Loucy (cell line): ENCODE measurements around the gene NPTXR.

Source experiments
- H2AFZ ChIP-seq: fragments of 200-600 bp; sonication (generic); 2 replicates; pipeline ENCODE4 v1.6.0; 2016; ENCODE audit warnings: antibody characterized with exemption, mild to moderate bottlenecking, low read length, moderate library complexity
- H3F3A ChIP-seq: fragments of 200-600 bp; 2 replicates; pipeline ENCODE4 v1.6.0; 2016; ENCODE audit warnings: antibody characterized with exemption, low read depth, mild to moderate bottlenecking
- H3K27me3 ChIP-seq: fragments of 200-600 bp; sonication (generic); 2 replicates; pipeline ENCODE4 v1.6.1; 2014; ENCODE audit warnings: low read length, mild to moderate bottlenecking; ENCODE audit not compliant: insufficient read depth, poor library complexity, severe bottlenecking
- H3K36me3 ChIP-seq: fragments of 200-600 bp; sonication (generic); 2 replicates; pipeline ENCODE4 v1.6.1; 2016; ENCODE audit warnings: low read length; ENCODE audit not compliant: insufficient read depth
- H3K4me1 ChIP-seq: fragments of 200-600 bp; sonication (generic); 2 replicates; pipeline ENCODE4 v1.5.1; 2014; ENCODE audit warnings: low read length, mild to moderate bottlenecking; ENCODE audit not compliant: insufficient read depth, poor library complexity, severe bottlenecking
- H3K4me2 ChIP-seq: fragments of 200-600 bp; sonication (generic); 2 replicates; pipeline ENCODE4 v1.6.0; 2014; ENCODE audit warnings: antibody characterized with exemption, low read length, low read depth, mild to moderate bottlenecking; ENCODE audit not compliant: poor library complexity, severe bottlenecking
- H3K4me3 ChIP-seq: fragments of 200-600 bp; sonication (generic); 2 replicates; pipeline ENCODE4 v1.5.1; 2014; ENCODE audit warnings: low read length, mild to moderate bottlenecking, mixed read lengths; ENCODE audit not compliant: poor library complexity, severe bottlenecking
- H3K79me2 ChIP-seq: fragments of 200-600 bp; sonication (generic); 2 replicates; pipeline ENCODE4 v1.6.1; 2014; ENCODE audit warnings: low read length; ENCODE audit not compliant: insufficient read depth
- H3K9ac ChIP-seq: fragments of 200-600 bp; sonication (generic); 2 replicates; pipeline ENCODE4 v1.6.0; 2014; ENCODE audit warnings: mild to moderate bottlenecking, low read depth, low read length, moderate library complexity; ENCODE audit not compliant: poor library complexity, severe bottlenecking
- H3K9me2 ChIP-seq: fragments of 200-600 bp; sonication (generic); replicated peaks from 2 replicates; pipeline ENCODE4 v1.6.1; 2016; ENCODE audit warnings: low read depth, low read length, mixed read lengths
- H3K9me3 ChIP-seq: fragments of 200-600 bp; sonication (generic); 2 replicates; pipeline ENCODE4 v1.6.1; 2014; ENCODE audit warnings: mild to moderate bottlenecking, antibody characterized with exemption, low read length, low read depth; ENCODE audit not compliant: insufficient read depth
- H4K20me1 ChIP-seq: fragments of 200-600 bp; sonication (generic); 2 replicates; pipeline ENCODE4 v1.6.0; 2014; ENCODE audit warnings: antibody characterized with exemption, low read length, mild to moderate bottlenecking; ENCODE audit not compliant: insufficient read depth, poor library complexity, severe bottlenecking
- CTCF ChIP-seq: fragments of 200-600 bp; sonication (generic); conservative IDR thresholded peaks from 2 replicates; pipeline ENCODE4 v1.5.1; 2014; ENCODE audit warnings: mild to moderate bottlenecking, antibody characterized with exemption, low read length
- EZH2phosphoT487 ChIP-seq: fragments of 200-600 bp; IDR thresholded peaks from 2 replicates; pipeline ENCODE4 v1.6.1; 2018; ENCODE audit warnings: antibody characterized with exemption, mild to moderate bottlenecking, moderate library complexity, borderline replicate concordance

The NPTXR gene

GRCh38 chr22:38886333-38886732, 42.5 kb upstream of the NPTXR start:
- Histone ChIP-seq H3K4me3 (no peak overlapping the region), H3K4me2 (no peak overlapping the region), H4K20me1 (no peaks in the 10 kb centered on the region), H3K4me1 (no peaks in the 10 kb centered on the region), H3K79me2 (no peaks in the 10 kb centered on the region), H3K27me3 (no peaks in the 10 kb centered on the region), H3K9me3 (no peaks in the 10 kb centered on the region), H3K9me2 (no peaks in the 10 kb centered on the region), H2AFZ (no peak overlapping the region), H3K9ac (no peak overlapping the region), H3K36me3 (no peaks in the 10 kb centered on the region), H3F3A (no peaks in the 10 kb centered on the region)
- TF ChIP-seq CTCF, result no peak
- TF ChIP-seq EZH2phosphoT487, result no peak

GRCh38 chr22:38882972-38883622, 39.3 kb upstream of the NPTXR start:
- Histone ChIP-seq H3K4me3 (no peak overlapping the region), H2AFZ (peak overlapping the region; percentile 6; the same call in 1 of the 2 replicates), H3K27me3 (no peaks in the 10 kb centered on the region), H3F3A (no peaks in the 10 kb centered on the region), H3K4me1 (no peaks in the 10 kb centered on the region), H3K9me3 (no peaks in the 10 kb centered on the region), H3K9ac (no peak overlapping the region), H3K79me2 (no peaks in the 10 kb centered on the region), H3K36me3 (no peaks in the 10 kb centered on the region), H3K4me2 (no peak overlapping the region), H4K20me1 (no peaks in the 10 kb centered on the region), H3K9me2 (no peaks in the 10 kb centered on the region)
- no peak for TF ChIP-seq CTCF
- no peak for TF ChIP-seq EZH2phosphoT487

- Histone ChIP-seq H3F3A (no peaks in the 10 kb centered on the region), H4K20me1 (no peaks in the 10 kb centered on the region), H3K79me2 (no peaks in the 10 kb centered on the region), H3K4me2 (no peak overlapping the region), H3K9ac (no peak overlapping the region), H3K27me3 (no peaks in the 10 kb centered on the region), H2AFZ (no peak overlapping the region), H3K9me3 (no peaks in the 10 kb centered on the region), H3K4me1 (no peaks in the 10 kb centered on the region), H3K9me2 (no peaks in the 10 kb centered on the region), H3K4me3 (no peak overlapping the region), H3K36me3 (no peaks in the 10 kb centered on the region)
- TF ChIP-seq CTCF, result no peak
- TF ChIP-seq EZH2phosphoT487, result no peak
Measured at GRCh38 chr22:38881997-38882879, 38.4 kb upstream of the NPTXR start.
